Fibroblast of lung (primary cell): ENCODE data around the gene PRUNE2.

Experiments used
- EZH2 ChIP-seq: IDR thresholded peaks from 2 replicates; pipeline ENCODE4 v1.5.1; 2012; ENCODE audit warnings: low read length, control low read depth, mild to moderate bottlenecking; ENCODE audit errors: missing control alignments
- TF ChIP-seq, protein P1 (sequence below), 2 donors: IDR thresholded peaks in 1 of 2; conservative IDR thresholded peaks in 1 of 2; 1 replicate in 1 of 2; 2 replicates in 1 of 2; pipeline ENCODE4 v1.5.1; 2011 to 2012; ENCODE audit warnings: low read length in 2 of 2, control low read depth in 1 of 2, inconsistent platforms in 1 of 2, low read depth in 1 of 2, mild to moderate bottlenecking in 1 of 2

DNA sequence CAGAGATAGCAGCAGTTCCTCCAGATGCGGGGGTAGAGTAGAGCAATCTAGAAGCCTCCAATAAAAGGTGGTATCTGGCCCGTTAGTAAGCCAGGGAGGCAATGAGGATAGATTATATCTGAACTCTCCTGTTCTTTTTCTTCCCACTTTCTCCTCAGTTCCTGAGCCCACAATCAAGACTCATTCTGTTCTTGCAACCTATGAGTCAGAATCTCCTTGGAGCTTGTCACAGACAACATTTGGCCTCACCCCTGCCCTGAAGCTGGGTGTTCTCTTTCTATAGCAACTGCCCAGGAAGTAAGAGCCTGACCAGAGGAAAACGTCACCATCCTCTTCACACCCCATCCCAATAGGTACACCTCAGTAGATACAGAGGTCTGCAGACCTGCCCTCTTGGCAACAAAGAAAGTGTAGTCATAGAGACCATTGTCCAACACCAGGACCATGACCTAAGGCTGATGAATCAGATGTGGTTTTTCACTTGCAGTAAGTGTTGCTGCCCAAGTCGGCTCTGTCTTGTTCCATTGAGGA, 218.0 kb downstream of the PRUNE2 start:
- TF ChIP-seq, protein P1, sequence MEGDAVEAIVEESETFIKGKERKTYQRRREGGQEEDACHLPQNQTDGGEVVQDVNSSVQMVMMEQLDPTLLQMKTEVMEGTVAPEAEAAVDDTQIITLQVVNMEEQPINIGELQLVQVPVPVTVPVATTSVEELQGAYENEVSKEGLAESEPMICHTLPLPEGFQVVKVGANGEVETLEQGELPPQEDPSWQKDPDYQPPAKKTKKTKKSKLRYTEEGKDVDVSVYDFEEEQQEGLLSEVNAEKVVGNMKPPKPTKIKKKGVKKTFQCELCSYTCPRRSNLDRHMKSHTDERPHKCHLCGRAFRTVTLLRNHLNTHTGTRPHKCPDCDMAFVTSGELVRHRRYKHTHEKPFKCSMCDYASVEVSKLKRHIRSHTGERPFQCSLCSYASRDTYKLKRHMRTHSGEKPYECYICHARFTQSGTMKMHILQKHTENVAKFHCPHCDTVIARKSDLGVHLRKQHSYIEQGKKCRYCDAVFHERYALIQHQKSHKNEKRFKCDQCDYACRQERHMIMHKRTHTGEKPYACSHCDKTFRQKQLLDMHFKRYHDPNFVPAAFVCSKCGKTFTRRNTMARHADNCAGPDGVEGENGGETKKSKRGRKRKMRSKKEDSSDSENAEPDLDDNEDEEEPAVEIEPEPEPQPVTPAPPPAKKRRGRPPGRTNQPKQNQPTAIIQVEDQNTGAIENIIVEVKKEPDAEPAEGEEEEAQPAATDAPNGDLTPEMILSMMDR (conservative IDR thresholded peaks at IDR 0.05 in 1 of 2, IDR thresholded peaks at IDR 0.05 in 1 of 2; ENCODE audit: low read depth in 1 of 2, low read length in 2 of 2): no peak
- no peak for TF ChIP-seq EZH2
